NT2/D1 (cell line): Measurements from ENCODE around the gene GPR55.

Source experiments
- YY1 ChIP-seq: IDR thresholded peaks from 2 replicates; pipeline ENCODE4 v1.6.1; 2011; ENCODE audit not compliant: insufficient read length, insufficient read depth
- ZNF274 ChIP-seq: IDR thresholded peaks from 2 replicates; pipeline ENCODE4 v1.6.1; 2011; ENCODE audit warnings: mild to moderate bottlenecking, low read depth, low read length

DNA sequence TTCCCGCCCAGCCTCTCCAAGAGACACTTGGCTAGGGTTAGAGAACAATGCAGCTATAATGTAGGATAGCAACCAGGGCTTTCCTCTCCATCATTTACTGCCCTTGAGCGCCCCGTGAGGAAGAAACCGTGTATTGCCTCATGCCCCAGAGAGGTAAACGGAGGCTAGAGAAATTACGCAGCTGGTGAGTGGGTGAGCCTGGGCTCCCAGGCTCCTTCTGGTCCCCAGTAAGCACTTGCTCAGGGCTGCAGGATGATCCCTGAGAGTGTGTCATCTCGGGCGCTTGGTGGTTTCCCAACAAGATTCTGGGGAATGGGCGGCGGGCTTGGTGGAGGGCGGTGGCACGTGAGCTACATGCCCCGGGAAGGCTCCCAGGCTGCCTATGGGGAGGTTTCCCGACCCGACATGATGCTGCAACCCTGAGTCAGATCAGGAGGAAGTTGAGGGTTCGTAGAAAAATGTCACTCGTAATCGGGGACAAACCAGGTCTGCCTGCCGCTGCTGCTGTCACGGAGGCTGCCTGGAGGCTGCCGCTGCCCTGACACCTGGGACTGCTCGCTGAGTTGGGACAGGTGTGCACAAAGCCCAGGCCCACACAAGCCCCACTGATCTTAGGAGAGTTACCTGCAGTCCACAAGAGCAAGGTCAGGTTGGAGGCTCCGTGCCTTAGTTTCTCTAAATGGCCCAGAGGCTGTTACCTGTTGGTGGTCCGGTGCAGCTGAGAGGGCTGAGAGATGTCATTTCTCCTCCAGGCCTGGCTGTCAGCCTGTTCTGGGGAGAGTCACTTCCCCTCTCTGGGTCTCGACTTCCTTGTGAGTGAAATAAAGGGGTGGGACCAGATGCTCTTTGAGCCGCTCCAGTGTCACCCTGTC lies at the start of gene GPR55:
- no peak for TF ChIP-seq ZNF274
- TF ChIP-seq YY1: no peak
